Activated naive CD8-positive, alpha-beta T cell treated with anti-CD3 and anti-CD28 coated beads for 36 hours (primary cell): ENCODE data around the gene CLCN4. TPM values are rescaled to one million over a fixed set of nuclear protein-coding genes. Genes with fewer than 3 reads are reported as not detected.

Source experiments
- DNase-seq: peaks from one replicate; pipeline ENCODE4 v3.0.0; 2021
- H3K27ac Mint-ChIP-seq: one replicate; pipeline ENCODE4 v1.8.0; 2022; ENCODE audit warnings: mild to moderate bottlenecking, moderate library complexity, mixed read lengths
- H3K27me3 Mint-ChIP-seq: one replicate; pipeline ENCODE4 v1.8.0; 2022; ENCODE audit warnings: mild to moderate bottlenecking, mixed read lengths
- H3K36me3 Mint-ChIP-seq: one replicate; pipeline ENCODE4 v1.8.0; 2021; ENCODE audit warnings: mild to moderate bottlenecking, mixed read lengths
- H3K4me1 Mint-ChIP-seq: one replicate; pipeline ENCODE4 v1.8.0; 2021; ENCODE audit warnings: mixed read lengths
- H3K4me3 Mint-ChIP-seq: one replicate; pipeline ENCODE4 v1.8.0; 2022; ENCODE audit warnings: mild to moderate bottlenecking, moderate library complexity, mixed read lengths
- H3K9me3 Mint-ChIP-seq: one replicate; pipeline ENCODE4 v1.8.0; 2022; ENCODE audit warnings: mixed read lengths
- total RNA-seq, 2 experiments: library from RNA; stranded (reverse); gene quantifications; one replicate each; pipeline ENCODE4 v1.2.3, GENCODE V29; 2021

CLCN4 gene
- total RNA-seq, 2 experiments from 2014 or later, result 0.04 to 0.38 TPM

- Mint-ChIP-seq H3K27ac (no peak overlapping the region), H3K36me3 (no peaks in the 10 kb centered on the region), H3K4me3 (no peak overlapping the region), H3K27me3 (peaks cover 6% of the 10 kb centered on the region), H3K9me3 (no peaks in the 10 kb centered on the region), H3K4me1 (no peaks in the 10 kb centered on the region)
- no peak for DNase-seq
Observed at GRCh38 chrX:10187421-10187820, 30.6 kb downstream of the CLCN4 start.

GRCh38 chrX:10189317-10190268 lies 32.8 kb downstream of the CLCN4 start:
- Mint-ChIP-seq H3K27me3 (peaks cover 6% of the 10 kb centered on the region), H3K4me1 (no peaks in the 10 kb centered on the region), H3K27ac (no peak overlapping the region), H3K36me3 (no peaks in the 10 kb centered on the region), H3K4me3 (no peak overlapping the region), H3K9me3 (no peaks in the 10 kb centered on the region)
- peak; percentile 54 for DNase-seq

DNA sequence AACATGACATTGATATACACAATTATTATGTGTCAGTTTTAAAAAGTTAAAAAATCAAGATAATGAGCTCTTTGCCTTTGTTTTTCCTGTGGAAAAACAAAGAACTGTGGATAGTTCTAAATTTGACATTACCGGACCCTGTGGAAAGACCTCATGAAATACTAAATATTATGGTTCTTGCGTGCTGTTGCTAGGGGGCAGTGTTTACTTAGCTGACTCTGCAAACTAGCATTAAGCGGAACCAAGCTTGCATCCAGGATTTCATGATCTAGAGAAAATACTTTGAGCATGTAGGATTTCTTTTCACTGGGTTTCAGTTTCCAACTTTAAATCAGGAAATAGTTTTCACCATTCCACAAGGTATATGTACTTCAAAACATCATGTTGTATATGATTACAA lies 33.6 kb downstream of the CLCN4 start:
- Mint-ChIP-seq H3K9me3 (no peaks in the 10 kb centered on the region), H3K27me3 (peaks cover 6% of the 10 kb centered on the region), H3K4me1 (no peaks in the 10 kb centered on the region), H3K4me3 (no peak overlapping the region), H3K27ac (no peak overlapping the region), H3K36me3 (no peaks in the 10 kb centered on the region)
- no peak for DNase-seq

DNA sequence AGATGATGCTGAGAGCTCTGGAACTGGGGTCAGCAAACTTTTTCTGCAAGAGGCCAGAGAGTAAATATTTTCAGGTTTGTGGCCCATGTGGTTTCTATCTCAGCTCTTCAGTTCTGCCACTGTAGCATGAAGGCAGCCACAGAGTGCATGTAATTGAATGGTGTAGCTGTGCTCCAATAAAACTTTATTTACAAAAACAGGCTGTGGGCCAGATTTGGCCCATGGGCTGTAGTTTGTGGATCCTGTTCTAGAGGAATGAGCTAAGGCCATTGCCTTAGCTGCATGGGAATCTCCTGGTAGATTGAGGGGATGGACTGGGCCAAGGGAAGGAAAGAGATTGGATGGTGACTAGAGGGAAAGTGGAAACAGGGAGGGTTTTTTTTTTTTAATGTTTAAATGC lies 36.8 kb downstream of the CLCN4 start:
- H3K9me3 Mint-ChIP-seq, result no peaks in the 10 kb centered on the region
- no peaks in the 10 kb centered on the region for H3K4me1 Mint-ChIP-seq
- H3K36me3 Mint-ChIP-seq, result no peaks in the 10 kb centered on the region
- no peak overlapping the region for H3K27ac Mint-ChIP-seq
- no peak for DNase-seq
- no peak overlapping the region for H3K4me3 Mint-ChIP-seq
- H3K27me3 Mint-ChIP-seq, result no peaks in the 10 kb centered on the region

GRCh38 chrX:10195425-10195824 lies 38.6 kb downstream of the CLCN4 start:
- peaks cover 3% of the 10 kb centered on the region for H3K4me1 Mint-ChIP-seq
- H3K9me3 Mint-ChIP-seq, result no peaks in the 10 kb centered on the region

GRCh38 chrX:10195947-10196346 lies 39.2 kb downstream of the CLCN4 start:
- no peaks in the 10 kb centered on the region for H3K27me3 Mint-ChIP-seq
- H3K4me1 Mint-ChIP-seq, result peaks cover 3% of the 10 kb centered on the region
- H3K9me3 Mint-ChIP-seq, result no peaks in the 10 kb centered on the region
- no peak for DNase-seq
- no peak overlapping the region for H3K4me3 Mint-ChIP-seq
- no peak overlapping the region for H3K27ac Mint-ChIP-seq
- no peaks in the 10 kb centered on the region for H3K36me3 Mint-ChIP-seq

More at GRCh38 chrX:10195425-10195824, 38.6 kb downstream of the CLCN4 start:
- no peak overlapping the region for H3K27ac Mint-ChIP-seq
- H3K27me3 Mint-ChIP-seq, result no peaks in the 10 kb centered on the region
- no peak for DNase-seq
- H3K4me3 Mint-ChIP-seq, result no peak overlapping the region
- H3K36me3 Mint-ChIP-seq, result no peaks in the 10 kb centered on the region

- Mint-ChIP-seq H3K4me1 (peaks cover 3% of the 10 kb centered on the region), H3K36me3 (no peaks in the 10 kb centered on the region), H3K27me3 (no peaks in the 10 kb centered on the region)
Observed at GRCh38 chrX:10197279-10198210, 40.8 kb downstream of the CLCN4 start.

DNA sequence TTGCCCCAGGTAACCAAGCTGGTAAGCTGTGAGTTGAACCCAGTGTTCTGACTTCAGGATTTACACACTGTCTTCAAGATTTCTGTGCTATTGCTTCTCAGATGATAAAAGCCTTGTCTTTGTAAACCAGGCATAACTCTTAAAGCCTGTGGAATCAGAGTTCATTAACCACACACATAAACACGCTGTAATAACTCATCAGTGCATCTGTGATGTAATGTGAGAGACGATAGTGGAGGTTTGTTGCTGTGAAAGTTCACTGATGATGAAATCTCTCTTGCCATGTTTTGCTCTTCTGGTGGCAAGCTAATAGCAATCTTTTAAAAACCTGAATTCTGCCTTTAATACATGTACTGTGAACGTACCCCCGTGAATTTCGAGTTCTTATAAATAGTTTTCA lies 41.5 kb downstream of the CLCN4 start:
- no peak for DNase-seq
- no peaks in the 10 kb centered on the region for H3K27me3 Mint-ChIP-seq
- no peaks in the 10 kb centered on the region for H3K9me3 Mint-ChIP-seq
- H3K4me3 Mint-ChIP-seq, result no peak overlapping the region
- H3K27ac Mint-ChIP-seq, result no peak overlapping the region
- H3K4me1 Mint-ChIP-seq, result peaks cover 3% of the 10 kb centered on the region
- no peaks in the 10 kb centered on the region for H3K36me3 Mint-ChIP-seq

More at GRCh38 chrX:10197279-10198210, 40.8 kb downstream of the CLCN4 start:
- Mint-ChIP-seq H3K9me3 (no peaks in the 10 kb centered on the region), H3K4me3 (no peak overlapping the region), H3K27ac (no peak overlapping the region)
- no peak for DNase-seq

DNA sequence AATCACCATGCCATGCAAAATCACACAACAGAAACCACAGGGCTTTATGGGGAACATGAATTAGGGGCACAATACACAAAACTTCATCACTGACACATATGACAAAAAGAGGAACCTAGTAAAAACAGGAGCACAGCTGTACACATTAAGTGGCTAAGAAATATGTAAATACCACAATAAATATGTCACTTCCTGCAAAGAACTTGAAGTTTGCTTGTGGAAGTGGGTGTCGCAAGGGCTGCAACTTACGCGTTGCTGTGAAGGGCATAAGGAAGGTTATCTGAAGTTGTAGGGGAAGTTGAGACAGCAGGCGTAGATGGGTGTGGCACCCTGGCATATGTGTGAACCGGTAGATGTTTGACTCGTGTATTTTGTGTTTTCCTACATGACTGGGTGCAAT lies 42.4 kb downstream of the CLCN4 start:
- H3K9me3 Mint-ChIP-seq, result no peaks in the 10 kb centered on the region
- H3K27me3 Mint-ChIP-seq, result no peaks in the 10 kb centered on the region
- H3K4me1 Mint-ChIP-seq, result peaks cover 3% of the 10 kb centered on the region
- no peak overlapping the region for H3K4me3 Mint-ChIP-seq
- no peak for DNase-seq
- H3K27ac Mint-ChIP-seq, result no peak overlapping the region
- H3K36me3 Mint-ChIP-seq, result no peaks in the 10 kb centered on the region

DNA sequence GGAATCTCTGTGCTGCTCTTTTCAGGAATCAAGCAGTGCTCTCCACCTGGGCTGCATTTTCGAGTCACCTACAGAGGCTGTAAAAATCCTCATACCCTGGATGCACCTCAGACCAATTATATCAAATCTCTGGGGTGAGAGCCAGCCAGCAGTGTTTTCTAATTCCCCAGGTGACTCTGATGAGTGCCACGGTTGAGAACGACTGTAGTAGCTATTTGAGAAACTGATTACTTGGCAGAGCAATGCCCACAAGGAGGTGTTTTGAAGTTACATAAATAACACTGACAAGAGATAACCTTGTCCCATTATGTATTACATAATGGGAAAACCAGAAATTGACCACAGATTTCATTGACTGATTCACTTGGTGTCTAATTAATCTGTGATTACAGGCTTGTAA lies 46.8 kb downstream of the CLCN4 start:
- Mint-ChIP-seq H3K4me3 (no peak overlapping the region), H3K36me3 (no peaks in the 10 kb centered on the region), H3K27me3 (no peaks in the 10 kb centered on the region), H3K27ac (no peak overlapping the region), H3K4me1 (peaks cover 3% of the 10 kb centered on the region), H3K9me3 (no peaks in the 10 kb centered on the region)
- DNase-seq, result no peak

DNA sequence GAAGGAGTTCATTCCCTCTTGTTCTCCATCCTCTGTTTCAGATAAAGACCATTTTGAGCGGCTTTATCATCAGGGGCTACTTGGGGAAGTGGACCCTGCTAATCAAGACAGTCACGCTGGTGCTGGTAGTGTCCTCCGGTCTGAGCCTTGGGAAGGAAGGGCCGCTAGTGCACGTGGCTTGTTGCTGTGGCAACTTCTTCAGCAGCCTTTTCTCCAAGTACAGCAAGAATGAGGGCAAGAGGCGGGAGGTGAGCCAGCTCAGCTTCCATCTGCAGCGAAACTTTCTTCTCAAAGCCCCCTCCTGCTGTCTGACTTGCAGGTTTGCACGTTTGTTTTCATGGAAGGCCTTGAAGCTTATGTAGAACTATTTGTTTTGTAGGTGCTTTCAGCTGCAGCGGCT lies 49.5 kb downstream of the CLCN4 start:
- Mint-ChIP-seq H3K27ac (no peak overlapping the region), H3K9me3 (no peaks in the 10 kb centered on the region), H3K36me3 (no peaks in the 10 kb centered on the region), H3K4me3 (no peak overlapping the region), H3K27me3 (no peaks in the 10 kb centered on the region), H3K4me1 (no peaks in the 10 kb centered on the region)
- no peak for DNase-seq

DNA sequence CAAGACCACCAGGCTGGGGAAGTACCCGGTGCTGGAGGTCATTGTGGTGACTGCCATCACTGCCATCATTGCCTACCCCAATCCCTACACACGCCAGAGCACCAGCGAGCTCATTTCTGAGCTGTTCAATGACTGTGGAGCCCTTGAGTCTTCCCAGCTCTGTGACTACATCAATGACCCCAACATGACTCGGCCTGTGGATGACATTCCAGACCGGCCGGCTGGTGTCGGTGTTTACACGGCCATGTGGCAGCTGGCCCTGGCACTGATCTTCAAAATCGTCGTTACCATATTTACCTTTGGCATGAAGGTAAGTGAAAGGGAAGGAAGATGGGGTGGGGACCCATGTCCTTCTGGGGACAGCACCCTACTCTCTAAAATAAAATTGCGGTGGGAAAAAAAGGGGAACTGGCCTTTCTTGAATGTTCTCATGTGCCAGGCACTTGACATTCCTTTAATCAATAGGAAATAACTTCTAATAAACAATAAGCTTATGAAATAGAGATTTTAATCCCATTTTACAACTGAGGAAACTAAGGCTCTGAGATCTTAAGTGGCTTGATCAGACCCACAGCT lies 51.6 kb downstream of the CLCN4 start:
- no peaks in the 10 kb centered on the region for H3K4me1 Mint-ChIP-seq
- no peaks in the 10 kb centered on the region for H3K27me3 Mint-ChIP-seq
- DNase-seq, result no peak
- no peaks in the 10 kb centered on the region for H3K9me3 Mint-ChIP-seq
- no peak overlapping the region for H3K27ac Mint-ChIP-seq
- no peak overlapping the region for H3K4me3 Mint-ChIP-seq
- no peaks in the 10 kb centered on the region for H3K36me3 Mint-ChIP-seq

DNA sequence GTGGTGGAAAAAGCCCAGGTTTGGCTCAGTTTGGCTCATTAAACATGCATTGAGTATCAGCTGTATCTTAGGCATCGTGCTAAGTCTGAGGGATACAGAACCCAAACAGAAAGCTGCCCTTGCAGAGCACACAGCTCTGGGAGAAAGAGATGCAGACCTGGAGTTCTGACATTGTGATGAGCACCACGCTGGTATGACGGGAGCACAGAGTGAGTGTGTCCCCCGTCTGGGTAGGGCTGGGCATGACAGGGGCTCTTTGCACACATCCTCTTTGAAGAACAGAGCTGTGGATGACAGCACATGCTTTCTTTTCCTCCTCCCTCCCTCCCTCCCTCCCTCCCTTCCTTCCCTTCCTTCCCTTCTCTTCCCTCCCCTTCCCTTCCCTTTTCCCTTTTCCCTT lies 52.2 kb downstream of the CLCN4 start:
- Mint-ChIP-seq H3K27me3 (no peaks in the 10 kb centered on the region), H3K4me1 (no peaks in the 10 kb centered on the region), H3K27ac (no peak overlapping the region), H3K36me3 (no peaks in the 10 kb centered on the region), H3K4me3 (no peak overlapping the region), H3K9me3 (no peaks in the 10 kb centered on the region)
- DNase-seq, result no peak

- no peaks in the 10 kb centered on the region for H3K9me3 Mint-ChIP-seq
- H3K27me3 Mint-ChIP-seq, result no peaks in the 10 kb centered on the region
- H3K36me3 Mint-ChIP-seq, result no peaks in the 10 kb centered on the region
- H3K4me1 Mint-ChIP-seq, result no peaks in the 10 kb centered on the region
- no peak for DNase-seq
- H3K27ac Mint-ChIP-seq, result no peak overlapping the region
- no peak overlapping the region for H3K4me3 Mint-ChIP-seq
Observed at GRCh38 chrX:10212395-10212794, 55.6 kb downstream of the CLCN4 start.

DNA sequence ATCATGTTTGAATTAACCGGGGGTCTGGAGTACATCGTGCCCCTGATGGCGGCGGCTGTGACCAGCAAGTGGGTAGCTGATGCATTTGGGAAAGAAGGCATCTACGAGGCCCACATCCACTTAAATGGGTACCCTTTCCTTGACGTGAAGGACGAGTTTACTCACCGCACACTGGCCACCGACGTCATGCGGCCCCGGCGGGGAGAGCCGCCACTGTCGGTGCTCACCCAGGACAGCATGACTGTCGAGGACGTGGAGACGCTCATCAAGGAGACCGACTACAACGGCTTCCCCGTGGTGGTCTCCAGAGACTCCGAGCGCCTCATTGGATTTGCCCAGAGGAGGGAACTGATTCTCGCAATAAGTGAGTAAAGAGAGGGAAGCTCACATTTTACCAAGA lies 56.9 kb downstream of the CLCN4 start:
- Mint-ChIP-seq H3K27me3 (no peaks in the 10 kb centered on the region), H3K4me1 (no peaks in the 10 kb centered on the region), H3K9me3 (no peaks in the 10 kb centered on the region), H3K36me3 (no peaks in the 10 kb centered on the region), H3K27ac (no peak overlapping the region), H3K4me3 (no peak overlapping the region)
- no peak for DNase-seq
